Measurements from ENCODE around the gene DLAT. TPM values are rescaled to one million over a fixed set of nuclear protein-coding genes. Genes with fewer than 3 reads are reported as not detected.
"Not testable (repeated sequence)": the region's sequence is repeated elsewhere in the genome, so short reads cannot be mapped to it uniquely, and the experiment has no call there.

Gene DLAT
- total RNA-seq, 4 donors from 2014 or later = 18.2 to 32.1 (median 19.9) TPM

DNA sequence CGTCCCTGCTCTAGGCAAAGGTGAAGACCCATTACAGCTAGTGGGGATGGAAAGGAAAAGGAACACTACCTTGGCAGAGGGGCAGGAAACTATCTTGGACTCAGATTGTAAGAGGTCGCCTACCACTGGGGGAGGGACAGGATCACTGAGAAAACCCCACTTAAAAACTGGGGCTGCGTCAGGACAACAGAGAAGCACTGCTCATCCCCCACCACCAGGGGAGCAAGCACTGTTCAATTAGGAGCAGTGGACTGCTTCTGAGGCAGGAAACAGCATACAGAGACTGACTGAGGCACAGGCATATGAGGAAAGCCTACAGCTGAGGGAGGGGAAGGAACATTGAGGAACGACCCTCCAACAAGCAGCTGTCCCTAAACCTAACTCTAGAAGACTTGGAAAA is 20.8 kb upstream of the DLAT start:
- H3K27me3 ChIP-seq = no peaks in the 10 kb centered on the region
- no peaks in the 10 kb centered on the region for H3K4me1 ChIP-seq
- H3K4me3 ChIP-seq = no peak overlapping the region
- no peak for TF ChIP-seq EP300 (IDR thresholded peaks at IDR 0.05)
- TF ChIP-seq POLR2A (IDR thresholded peaks at IDR 0.05) = no peak
- TF ChIP-seq, protein P1, sequence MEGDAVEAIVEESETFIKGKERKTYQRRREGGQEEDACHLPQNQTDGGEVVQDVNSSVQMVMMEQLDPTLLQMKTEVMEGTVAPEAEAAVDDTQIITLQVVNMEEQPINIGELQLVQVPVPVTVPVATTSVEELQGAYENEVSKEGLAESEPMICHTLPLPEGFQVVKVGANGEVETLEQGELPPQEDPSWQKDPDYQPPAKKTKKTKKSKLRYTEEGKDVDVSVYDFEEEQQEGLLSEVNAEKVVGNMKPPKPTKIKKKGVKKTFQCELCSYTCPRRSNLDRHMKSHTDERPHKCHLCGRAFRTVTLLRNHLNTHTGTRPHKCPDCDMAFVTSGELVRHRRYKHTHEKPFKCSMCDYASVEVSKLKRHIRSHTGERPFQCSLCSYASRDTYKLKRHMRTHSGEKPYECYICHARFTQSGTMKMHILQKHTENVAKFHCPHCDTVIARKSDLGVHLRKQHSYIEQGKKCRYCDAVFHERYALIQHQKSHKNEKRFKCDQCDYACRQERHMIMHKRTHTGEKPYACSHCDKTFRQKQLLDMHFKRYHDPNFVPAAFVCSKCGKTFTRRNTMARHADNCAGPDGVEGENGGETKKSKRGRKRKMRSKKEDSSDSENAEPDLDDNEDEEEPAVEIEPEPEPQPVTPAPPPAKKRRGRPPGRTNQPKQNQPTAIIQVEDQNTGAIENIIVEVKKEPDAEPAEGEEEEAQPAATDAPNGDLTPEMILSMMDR (IDR thresholded peaks at IDR 0.05) = peak in 1 of 5 experiments; percentile 15
- DNase-seq (ENCODE audit: low spot score in 2 of 2) = no peak
- WGBS, 2 donors = 74 to 86% methylated on average over 4 of the region's 4 CpGs
- no peak overlapping the region for H3K27ac ChIP-seq
- H3K9me3 ChIP-seq = no peaks in the 10 kb centered on the region
- H3K36me3 ChIP-seq = peaks cover 0 to 53% (median 2%) of the 10 kb centered on the region in 3 donors

DNA sequence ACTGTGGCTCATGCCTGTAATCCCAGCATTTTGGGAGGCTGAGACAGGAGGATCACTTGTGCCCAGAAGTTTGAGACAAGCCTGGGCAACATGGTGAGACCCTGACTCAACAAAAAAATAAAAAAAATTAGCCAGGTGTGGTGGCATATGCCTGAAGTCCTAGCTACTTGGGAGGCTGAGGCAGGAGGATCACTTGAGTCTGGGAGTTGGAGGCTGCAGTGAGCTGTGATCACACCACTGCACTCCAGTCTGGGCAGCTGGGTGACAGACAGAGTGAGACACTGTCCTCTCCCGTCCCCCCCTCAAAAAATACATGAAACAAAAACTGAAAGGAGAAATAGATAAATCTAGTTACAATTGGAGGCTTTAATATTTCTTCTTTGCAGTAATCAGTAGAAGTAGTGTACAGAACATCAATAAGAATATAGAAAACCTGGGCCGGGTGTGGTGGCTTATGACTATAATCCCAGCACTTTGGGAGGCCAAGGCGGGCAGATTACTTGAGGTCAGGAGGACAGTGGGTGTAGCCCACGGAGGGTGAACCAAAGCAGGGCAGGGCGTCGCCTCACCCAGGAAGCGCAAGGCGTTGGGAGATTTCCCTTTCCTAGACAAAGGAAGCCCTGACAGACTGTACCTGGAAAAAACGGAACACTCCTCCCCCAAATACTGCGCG is 19.6 kb upstream of the DLAT start:
- TF ChIP-seq EP300 (IDR thresholded peaks at IDR 0.05) = no peak
- H3K4me3 ChIP-seq = no peak overlapping the region
- 89 to 90% methylated on average over 11 of the region's 11 CpGs for WGBS, 2 donors
- no peak for DNase-seq (ENCODE audit: low spot score in 2 of 2)
- no peaks in the 10 kb centered on the region for H3K4me1 ChIP-seq
- peaks cover 0 to 41% (median 2%) of the 10 kb centered on the region in 3 donors for H3K36me3 ChIP-seq
- H3K27me3 ChIP-seq = no peaks in the 10 kb centered on the region
- no peak overlapping the region for H3K27ac ChIP-seq
- peaks cover 0 to 4% (median 0%) of the 10 kb centered on the region in 4 donors for H3K9me3 ChIP-seq

DNA sequence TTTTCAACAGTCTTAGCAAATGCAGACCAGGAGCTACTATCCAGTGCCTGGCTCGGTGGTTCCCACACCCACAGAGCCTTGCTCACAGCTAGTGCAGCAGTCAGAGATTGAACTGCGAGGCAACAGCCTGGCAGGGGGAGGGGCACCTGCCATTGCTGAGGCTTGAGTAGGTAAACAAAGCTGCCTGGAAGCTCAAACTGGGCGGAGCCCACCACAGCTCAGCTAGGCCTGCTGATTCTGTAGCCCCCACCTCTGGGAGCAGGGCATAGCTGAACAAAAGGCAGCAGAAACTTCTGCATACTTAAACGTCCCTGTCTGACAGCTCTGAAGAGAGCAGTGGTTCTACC is 19.1 kb upstream of the DLAT start:
- DNase-seq (ENCODE audit: low spot score in 2 of 2); H3K4me1 ChIP-seq; H3K9me3 ChIP-seq; H3K4me3 ChIP-seq; H3K27ac ChIP-seq; H3K27me3 ChIP-seq: not testable (repeated sequence)
- 81 to 94% methylated on average over 2 to 4 of the region's 4 CpGs for WGBS, 2 donors
- H3K36me3 ChIP-seq = peaks cover 0 to 36% (median 2%) of the 10 kb centered on the region in 3 donors

DNA sequence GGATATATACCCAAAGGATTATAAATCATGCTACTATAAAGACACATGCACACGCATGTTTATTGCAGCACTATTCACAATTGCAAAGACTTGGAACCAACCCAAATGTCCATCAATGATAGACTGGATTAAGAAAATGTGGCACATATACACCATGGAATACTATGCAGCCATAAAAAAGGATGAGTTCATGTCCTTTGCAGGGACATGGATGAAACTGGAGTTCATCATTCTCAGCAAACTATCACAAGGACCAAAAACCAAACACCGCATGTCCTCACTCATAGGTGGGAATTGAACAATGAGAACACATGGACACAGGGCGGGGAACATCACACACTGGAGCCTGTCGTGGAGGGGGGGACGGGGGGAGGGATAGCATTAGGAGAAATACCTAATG is 13.8 kb upstream of the DLAT start:
- H3K4me1 ChIP-seq; H3K27ac ChIP-seq; H3K4me3 ChIP-seq; DNase-seq (ENCODE audit: low spot score in 2 of 2); H3K9me3 ChIP-seq; H3K27me3 ChIP-seq: not testable (repeated sequence)
- peaks cover 0 to 14% (median 0%) of the 10 kb centered on the region in 3 donors for H3K36me3 ChIP-seq
- 91 to 93% methylated on average over 5 of the region's 5 CpGs for WGBS, 2 donors

DNA sequence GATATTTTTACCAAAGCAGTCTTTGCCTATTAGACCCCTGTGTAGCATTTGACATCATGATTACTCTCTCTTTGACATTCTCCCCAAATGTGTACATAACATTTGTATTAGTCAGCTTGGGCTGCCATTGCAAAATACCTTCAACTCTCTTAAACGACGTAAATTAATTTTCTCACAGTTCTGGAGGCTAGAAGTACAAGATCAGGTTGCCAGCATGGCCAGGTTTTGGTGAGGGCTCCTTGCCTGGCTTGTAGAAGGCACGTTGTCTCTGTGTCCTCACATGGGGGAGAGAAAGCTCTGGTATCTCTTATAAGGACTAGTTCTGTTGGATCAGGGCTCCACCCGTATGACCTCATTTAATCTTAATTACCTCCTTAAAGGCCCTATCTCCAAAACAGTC is 12.3 kb upstream of the DLAT start:
- Histone ChIP-seq H3K4me1 (peaks cover 0 to 18% (median 7%) of the 10 kb centered on the region in 4 donors), H3K27me3 (no peaks in the 10 kb centered on the region), H3K27ac (no peak overlapping the region), H3K36me3 (peaks cover 0 to 19% (median 0%) of the 10 kb centered on the region in 3 donors), H3K4me3 (no peak overlapping the region), H3K9me3 (peaks cover 0 to 6% (median 0%) of the 10 kb centered on the region in 4 donors)
- no peak for DNase-seq (ENCODE audit: low spot score in 2 of 2)
- 83 to 90% methylated on average over 4 of the region's 4 CpGs for WGBS, 2 donors
- no peak for TF ChIP-seq EP300 (IDR thresholded peaks at IDR 0.05)
- TF ChIP-seq, protein P1 (IDR thresholded peaks at IDR 0.05) = no peak
- no peak for TF ChIP-seq POLR2A (IDR thresholded peaks at IDR 0.05)

GRCh38 chr11:112013497-112014164 is 11.6 kb upstream of the DLAT start:
- Histone ChIP-seq H3K36me3 (peaks cover 0 to 27% (median 0%) of the 10 kb centered on the region in 3 donors), H3K9me3 (peaks cover 0 to 6% (median 0%) of the 10 kb centered on the region in 4 donors), H3K4me1 (peaks cover 0 to 19% (median 7%) of the 10 kb centered on the region in 4 donors), H3K4me3 (no peak overlapping the region), H3K27me3 (no peaks in the 10 kb centered on the region), H3K27ac (no peak overlapping the region)
- DNase-seq (ENCODE audit: low spot score in 2 of 2) = no peak
- WGBS, 2 donors = 88 to 89% methylated on average over 4 of the region's 4 CpGs
- TF ChIP-seq, protein P1 (IDR thresholded peaks at IDR 0.05) = no peak
- TF ChIP-seq EP300 (IDR thresholded peaks at IDR 0.05) = no peak
- TF ChIP-seq POLR2A (IDR thresholded peaks at IDR 0.05) = no peak

All from tibial nerve (tissue), 4 donors.